ENCODE measurements around the gene RENBP.

DNA sequence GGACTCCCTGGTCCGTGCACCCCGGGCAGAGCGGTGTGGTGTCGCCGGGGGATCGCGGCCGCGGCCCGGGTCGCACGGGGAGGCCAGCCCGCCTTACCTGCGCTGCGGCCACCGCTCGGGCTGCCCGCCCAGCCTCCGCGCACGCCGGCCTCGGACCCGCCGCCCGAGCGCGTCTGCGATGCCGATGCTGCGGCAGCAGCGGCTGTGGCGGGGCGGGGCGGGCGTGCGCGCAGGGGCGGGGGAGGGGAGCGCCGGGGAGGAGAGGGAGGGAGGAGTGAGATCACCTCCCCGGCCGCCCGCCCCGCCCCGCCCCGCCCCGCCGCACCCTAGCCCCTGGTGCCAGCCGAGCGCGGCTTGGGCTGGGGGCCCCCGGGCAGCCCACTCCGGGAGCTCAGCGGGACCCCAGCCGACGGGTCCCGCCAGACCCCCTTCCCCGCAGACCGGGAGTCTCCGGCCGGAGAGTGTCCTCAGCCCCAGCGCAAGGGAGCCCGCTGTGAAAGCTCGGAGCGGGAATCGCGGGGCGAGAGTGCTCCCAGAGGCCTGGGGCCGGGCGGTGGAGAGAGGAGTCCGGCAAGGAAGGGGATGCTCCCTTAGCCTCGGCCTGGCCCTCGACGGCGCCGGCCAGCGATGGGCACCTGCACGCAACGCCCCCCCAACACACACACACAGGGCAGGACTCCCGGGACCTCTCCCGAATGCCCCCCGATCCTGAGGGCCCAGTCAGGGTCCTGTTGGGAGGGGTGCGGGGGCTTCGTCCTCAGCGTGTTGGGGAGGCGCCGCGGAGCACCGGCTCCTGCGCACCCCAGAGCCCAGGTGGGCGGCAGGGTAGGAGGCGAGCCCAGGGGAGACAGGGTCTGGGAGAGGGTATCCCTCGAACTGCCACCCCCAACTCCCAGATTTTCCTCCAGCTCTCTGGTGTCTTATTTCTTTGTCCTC is 58.2 kb downstream of the RENBP start, which contains the start of gene L1CAM:
- TF ChIP-seq ZBTB7A (IDR thresholded peaks at IDR 0.05; ENCODE audit: low read depth) (no peak; the same call in 1 of the 2 replicates), EP300 (IDR thresholded peaks at IDR 0.05; ENCODE audit: borderline replicate concordance) (no peak), RAD21 (IDR thresholded peaks at IDR 0.05; ENCODE audit: low read depth) (no peak)
- TF ChIP-seq, protein P1, sequence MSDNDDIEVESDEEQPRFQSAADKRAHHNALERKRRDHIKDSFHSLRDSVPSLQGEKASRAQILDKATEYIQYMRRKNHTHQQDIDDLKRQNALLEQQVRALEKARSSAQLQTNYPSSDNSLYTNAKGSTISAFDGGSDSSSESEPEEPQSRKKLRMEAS (IDR thresholded peaks at IDR 0.05): no peak
- TF ChIP-seq, protein P2, sequence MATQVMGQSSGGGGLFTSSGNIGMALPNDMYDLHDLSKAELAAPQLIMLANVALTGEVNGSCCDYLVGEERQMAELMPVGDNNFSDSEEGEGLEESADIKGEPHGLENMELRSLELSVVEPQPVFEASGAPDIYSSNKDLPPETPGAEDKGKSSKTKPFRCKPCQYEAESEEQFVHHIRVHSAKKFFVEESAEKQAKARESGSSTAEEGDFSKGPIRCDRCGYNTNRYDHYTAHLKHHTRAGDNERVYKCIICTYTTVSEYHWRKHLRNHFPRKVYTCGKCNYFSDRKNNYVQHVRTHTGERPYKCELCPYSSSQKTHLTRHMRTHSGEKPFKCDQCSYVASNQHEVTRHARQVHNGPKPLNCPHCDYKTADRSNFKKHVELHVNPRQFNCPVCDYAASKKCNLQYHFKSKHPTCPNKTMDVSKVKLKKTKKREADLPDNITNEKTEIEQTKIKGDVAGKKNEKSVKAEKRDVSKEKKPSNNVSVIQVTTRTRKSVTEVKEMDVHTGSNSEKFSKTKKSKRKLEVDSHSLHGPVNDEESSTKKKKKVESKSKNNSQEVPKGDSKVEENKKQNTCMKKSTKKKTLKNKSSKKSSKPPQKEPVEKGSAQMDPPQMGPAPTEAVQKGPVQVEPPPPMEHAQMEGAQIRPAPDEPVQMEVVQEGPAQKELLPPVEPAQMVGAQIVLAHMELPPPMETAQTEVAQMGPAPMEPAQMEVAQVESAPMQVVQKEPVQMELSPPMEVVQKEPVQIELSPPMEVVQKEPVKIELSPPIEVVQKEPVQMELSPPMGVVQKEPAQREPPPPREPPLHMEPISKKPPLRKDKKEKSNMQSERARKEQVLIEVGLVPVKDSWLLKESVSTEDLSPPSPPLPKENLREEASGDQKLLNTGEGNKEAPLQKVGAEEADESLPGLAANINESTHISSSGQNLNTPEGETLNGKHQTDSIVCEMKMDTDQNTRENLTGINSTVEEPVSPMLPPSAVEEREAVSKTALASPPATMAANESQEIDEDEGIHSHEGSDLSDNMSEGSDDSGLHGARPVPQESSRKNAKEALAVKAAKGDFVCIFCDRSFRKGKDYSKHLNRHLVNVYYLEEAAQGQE (IDR thresholded peaks at IDR 0.05; ENCODE audit: low read depth): no peak

Data from Ishikawa (cell line).